CD4-positive, alpha-beta memory T cell (primary cell): ENCODE data around the gene ZNF705A. TPM values are rescaled to one million over a fixed set of nuclear protein-coding genes. Genes with fewer than 3 reads are reported as not detected.
A peak's percentile ranks its signal among the peaks of the same experiment; 100 is the strongest.
"Not testable (repeated sequence)": the region's sequence is repeated elsewhere in the genome, so short reads cannot be mapped to it uniquely, and the experiment has no call there.

Experiments used
- CTCF ChIA-PET: fragments of 350-600 bp; sonication (Branson Sonifier 250); formaldehyde crosslinking; loops from one replicate; lab custom pipeline; 2021; ENCODE audit warnings: inconsistent platforms; ENCODE audit not compliant: partially characterized antibody; lab: Charles Lee
- POLR2A ChIA-PET: fragments of 350-600 bp; sonication (Branson Sonifier 250); formaldehyde crosslinking; loops from one replicate; lab custom pipeline; 2021; ENCODE audit not compliant: partially characterized antibody; lab: Charles Lee
- DNase-seq, 5 donors: peaks; one replicate each; pipeline versions ENCODE4 v3.0.0 to v3.0.0-alpha.2; 2020 to 2022; ENCODE audit warnings: mixed read lengths in 1 of 5
- H3K27ac ChIP-seq: one replicate; pipeline ENCODE4 v1.7.0; 2013; ENCODE audit warnings: low read depth, low read length
- H3K27me3 ChIP-seq: 2 replicates; pipeline ENCODE4 v1.7.0; 2013; ENCODE audit warnings: mild to moderate bottlenecking, low read length, moderate library complexity; ENCODE audit not compliant: insufficient read depth
- H3K36me3 ChIP-seq: 2 replicates; pipeline ENCODE4 v1.7.0; 2013; ENCODE audit warnings: mild to moderate bottlenecking, low read length, moderate library complexity; ENCODE audit not compliant: insufficient read depth
- H3K4me1 ChIP-seq: 2 replicates; pipeline ENCODE4 v1.7.0; 2013; ENCODE audit warnings: mild to moderate bottlenecking, low read length, moderate library complexity; ENCODE audit not compliant: insufficient read depth
- H3K4me3 ChIP-seq, 2 donors: one replicate each; pipeline ENCODE4 v1.7.0; 2013; ENCODE audit warnings: low read length in 2 of 2, mild to moderate bottlenecking in 1 of 2
- H3K9me3 ChIP-seq, 2 donors: one replicate each; pipeline ENCODE4 v1.7.0; 2013; ENCODE audit warnings: low read length in 2 of 2, control low read depth in 1 of 2; ENCODE audit not compliant: control insufficient read depth in 1 of 2
- H3K27ac Mint-ChIP-seq, 7 donors: one replicate each; pipeline ENCODE4 v1.8.0; 2020 to 2021; ENCODE audit warnings: mixed read lengths in 7 of 7, mild to moderate bottlenecking in 6 of 7, inconsistent platforms in 3 of 7, moderate library complexity in 3 of 7
- H3K27me3 Mint-ChIP-seq, 2 donors: one replicate each; pipeline ENCODE4 v1.8.0; 2020 to 2021; ENCODE audit warnings: mixed read lengths in 2 of 2
- H3K36me3 Mint-ChIP-seq, 2 donors: one replicate each; pipeline ENCODE4 v1.8.0; 2020 to 2021; ENCODE audit warnings: mixed read lengths in 2 of 2, inconsistent platforms in 1 of 2, mild to moderate bottlenecking in 1 of 2
- H3K4me1 Mint-ChIP-seq, 4 donors: one replicate each; pipeline ENCODE4 v1.8.0; 2020 to 2021; ENCODE audit warnings: mixed read lengths in 4 of 4, mild to moderate bottlenecking in 1 of 4
- H3K4me3 Mint-ChIP-seq, 8 donors: one replicate each; pipeline ENCODE4 v1.8.0; 2020 to 2021; ENCODE audit warnings: mixed read lengths in 8 of 8, mild to moderate bottlenecking in 7 of 8, moderate library complexity in 6 of 8, inconsistent platforms in 3 of 8
- H3K9me3 Mint-ChIP-seq, 8 donors: one replicate each; pipeline ENCODE4 v1.8.0; 2020 to 2021; ENCODE audit warnings: mixed read lengths in 8 of 8, mild to moderate bottlenecking in 5 of 8, inconsistent platforms in 3 of 8, moderate library complexity in 1 of 8
- intact Hi-C: fragments of 100-400 bp; cut with micrococcal nuclease; formaldehyde crosslinking; loops from one replicate; pipeline ENCODE4 v1.15.1; 2023
- polyA plus RNA-seq, 2 donors: library from polyadenylated mRNA; unstranded; fragments of 300-500 nt; fragmentation: Illumina TruSeq; gene quantifications; one replicate each; pipeline ENCODE4 v1.2.3, GENCODE V29; 2021
- total RNA-seq, 2 experiments: library from RNA; stranded (reverse); gene quantifications; one replicate each; pipeline ENCODE4 v1.2.3, GENCODE V29; 2021

ZNF705A gene
- total and polyA plus RNA-seq, 4 experiments from 2014 or later: not detected

DNA sequence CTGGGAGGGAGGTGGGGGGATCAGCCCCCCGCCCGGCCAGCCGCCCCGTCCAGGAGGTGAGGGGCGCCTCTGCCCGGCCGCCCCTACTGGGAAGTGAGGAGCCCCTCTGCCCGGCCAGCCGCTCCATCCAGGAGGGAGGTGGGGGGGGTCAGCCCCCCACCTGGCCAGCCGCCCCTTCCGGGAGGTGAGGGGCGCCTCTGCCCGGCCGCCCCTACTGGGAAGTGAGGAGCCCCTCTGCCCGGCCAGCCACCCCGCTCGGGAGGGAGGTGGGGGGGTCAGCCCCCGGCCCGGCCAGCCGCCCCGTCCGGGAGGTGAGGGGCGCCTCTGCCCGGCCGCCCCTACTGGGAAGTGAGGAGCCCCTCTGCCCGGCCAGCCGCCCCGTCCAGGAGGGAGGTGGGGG lies 27.4 kb downstream of the ZNF705A start:
- H3K27ac Mint-ChIP-seq, H3K4me3 Mint-ChIP-seq, H3K27ac ChIP-seq, intact Hi-C loops, H3K27me3 ChIP-seq, CTCF ChIA-PET, H3K36me3 ChIP-seq, H3K4me3 ChIP-seq, H3K9me3 Mint-ChIP-seq, H3K36me3 Mint-ChIP-seq, H3K27me3 Mint-ChIP-seq, H3K4me1 ChIP-seq, H3K9me3 ChIP-seq, POLR2A ChIA-PET, DNase-seq: not testable (repeated sequence)
- peaks cover 5 to 21% (median 13%) of the 10 kb centered on the region in 4 donors for H3K4me1 Mint-ChIP-seq

DNA sequence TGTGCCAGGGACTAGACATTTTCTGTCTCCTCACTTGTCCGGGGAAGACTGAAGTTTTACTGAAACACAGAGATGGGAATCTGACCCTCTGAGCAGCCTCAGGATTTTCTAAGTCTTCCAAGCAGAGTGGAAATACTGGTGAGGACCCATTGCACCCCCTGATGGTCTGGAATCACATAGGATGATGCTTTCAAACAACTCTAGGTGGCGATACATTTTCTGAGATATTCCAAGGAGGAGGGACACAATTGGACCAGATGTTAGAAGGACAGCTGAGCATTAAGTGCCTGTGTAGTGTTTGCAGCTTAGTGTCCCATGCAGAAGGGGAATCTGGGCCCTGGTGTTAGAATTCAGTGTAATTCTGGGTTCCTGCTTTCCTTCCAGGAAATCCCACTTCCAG lies 31.3 kb downstream of the ZNF705A start:
- H3K9me3 ChIP-seq, H3K4me3 Mint-ChIP-seq, H3K27ac ChIP-seq, H3K36me3 Mint-ChIP-seq, H3K4me1 Mint-ChIP-seq, DNase-seq, H3K27me3 Mint-ChIP-seq, intact Hi-C loops, H3K4me3 ChIP-seq, CTCF ChIA-PET, POLR2A ChIA-PET, H3K36me3 ChIP-seq, H3K27me3 ChIP-seq, H3K4me1 ChIP-seq, H3K9me3 Mint-ChIP-seq, H3K27ac Mint-ChIP-seq: not testable (repeated sequence)

DNA sequence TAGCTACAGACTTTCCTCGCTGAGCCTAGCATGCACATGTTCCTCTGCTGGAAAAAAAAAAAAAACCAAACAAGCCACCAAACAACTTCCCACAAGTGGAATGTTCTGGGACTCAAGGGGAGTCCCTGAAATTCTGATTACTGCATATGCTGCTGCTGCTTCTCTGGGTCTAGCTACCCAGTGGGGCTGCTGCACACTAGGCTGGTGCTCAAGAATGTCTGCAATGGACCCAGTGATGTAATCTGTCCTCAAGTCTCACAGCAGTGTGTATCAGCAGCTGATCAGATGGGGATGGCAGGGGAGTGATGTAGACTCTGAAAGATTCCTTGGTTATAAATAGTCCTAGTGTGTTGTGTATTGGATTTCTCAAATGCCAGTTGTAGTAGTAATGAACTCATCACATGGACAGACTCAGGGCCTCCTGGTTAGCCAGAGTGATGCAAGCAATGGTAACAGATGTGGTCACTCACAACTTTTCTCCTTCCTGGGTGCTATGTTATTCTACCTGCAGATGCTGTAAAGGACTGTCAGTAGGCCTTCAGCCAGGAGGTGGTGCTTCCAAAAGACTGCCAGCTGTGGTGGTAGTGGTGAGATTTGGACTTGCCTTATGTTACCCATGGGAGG lies 41.0 kb downstream of the ZNF705A start:
- H3K27me3 ChIP-seq, H3K4me1 ChIP-seq, intact Hi-C loops, DNase-seq, H3K4me3 Mint-ChIP-seq, H3K36me3 ChIP-seq, H3K9me3 Mint-ChIP-seq, POLR2A ChIA-PET, H3K27me3 Mint-ChIP-seq, CTCF ChIA-PET, H3K4me3 ChIP-seq, H3K27ac ChIP-seq, H3K9me3 ChIP-seq: not testable (repeated sequence)
- H3K27ac Mint-ChIP-seq: peak overlapping the region in 1 of 7 donors; percentile 8
- peaks cover 2 to 15% (median 6%) of the 10 kb centered on the region in 4 donors for H3K4me1 Mint-ChIP-seq
- H3K36me3 Mint-ChIP-seq: peaks cover 3 to 14% of the 10 kb centered on the region in 2 donors

DNA sequence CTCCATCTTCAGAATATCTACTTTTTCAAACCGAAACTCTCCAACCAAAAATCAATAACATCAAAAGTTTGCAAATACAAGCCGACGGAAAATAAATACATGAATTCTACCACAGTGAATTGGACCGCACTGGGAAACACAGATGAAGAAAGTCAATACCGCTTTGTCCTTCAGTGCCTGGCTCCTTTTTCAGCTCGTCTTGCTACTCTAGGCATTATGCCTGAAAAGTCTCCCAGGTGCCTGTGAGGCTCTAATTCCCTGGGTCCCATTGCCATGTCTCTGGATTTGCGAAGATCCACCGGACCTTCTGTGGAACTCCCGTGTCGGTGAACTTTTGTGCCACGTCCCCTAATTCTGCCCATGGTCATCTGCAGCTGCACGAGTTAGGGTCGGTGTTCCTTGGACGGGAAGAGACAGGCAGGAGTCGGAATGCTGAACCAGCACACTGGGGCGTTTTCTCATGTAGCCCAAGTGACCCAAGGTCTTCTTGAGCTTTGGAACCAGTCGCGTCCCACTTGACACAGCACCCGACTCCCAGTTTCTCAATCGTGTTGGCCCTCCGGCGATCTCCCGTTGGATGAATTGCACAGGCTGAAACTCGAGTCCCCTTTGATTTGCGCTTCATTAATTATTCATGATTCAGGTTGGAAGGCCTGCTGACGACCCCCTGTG lies 62.0 kb downstream of the ZNF705A start:
- H3K9me3 ChIP-seq, intact Hi-C loops, POLR2A ChIA-PET, H3K36me3 ChIP-seq, H3K4me3 ChIP-seq, H3K4me1 ChIP-seq, DNase-seq, H3K27ac ChIP-seq, H3K36me3 Mint-ChIP-seq, H3K4me3 Mint-ChIP-seq, H3K4me1 Mint-ChIP-seq, H3K27ac Mint-ChIP-seq, CTCF ChIA-PET, H3K27me3 Mint-ChIP-seq, H3K9me3 Mint-ChIP-seq, H3K27me3 ChIP-seq: not testable (repeated sequence)

DNA sequence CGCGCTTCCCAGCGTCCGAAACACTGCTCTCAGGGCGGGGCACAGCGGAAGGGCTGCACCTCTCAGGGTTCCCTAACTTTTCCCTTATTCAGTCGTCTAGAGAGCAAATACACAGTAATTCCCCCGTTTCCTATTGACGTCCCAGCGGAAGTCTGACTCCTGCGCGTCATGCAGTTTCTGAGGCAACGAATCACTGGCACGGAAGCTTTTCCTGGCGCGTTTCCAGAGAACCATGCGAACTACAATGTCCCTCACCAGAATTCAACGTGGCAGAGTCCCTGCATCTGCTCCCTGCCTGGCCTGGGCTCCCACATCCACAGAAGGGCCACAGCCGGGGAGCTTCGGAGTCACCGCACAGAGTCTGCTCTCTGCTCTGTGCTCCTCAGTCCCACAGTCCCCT lies 64.6 kb downstream of the ZNF705A start:
- H3K4me1 Mint-ChIP-seq, DNase-seq, intact Hi-C loops, H3K4me3 Mint-ChIP-seq, H3K27me3 Mint-ChIP-seq, H3K9me3 Mint-ChIP-seq, H3K4me1 ChIP-seq, H3K36me3 Mint-ChIP-seq, CTCF ChIA-PET, H3K4me3 ChIP-seq, H3K27ac Mint-ChIP-seq, H3K27me3 ChIP-seq, H3K9me3 ChIP-seq, H3K27ac ChIP-seq, POLR2A ChIA-PET, H3K36me3 ChIP-seq: not testable (repeated sequence)

DNA sequence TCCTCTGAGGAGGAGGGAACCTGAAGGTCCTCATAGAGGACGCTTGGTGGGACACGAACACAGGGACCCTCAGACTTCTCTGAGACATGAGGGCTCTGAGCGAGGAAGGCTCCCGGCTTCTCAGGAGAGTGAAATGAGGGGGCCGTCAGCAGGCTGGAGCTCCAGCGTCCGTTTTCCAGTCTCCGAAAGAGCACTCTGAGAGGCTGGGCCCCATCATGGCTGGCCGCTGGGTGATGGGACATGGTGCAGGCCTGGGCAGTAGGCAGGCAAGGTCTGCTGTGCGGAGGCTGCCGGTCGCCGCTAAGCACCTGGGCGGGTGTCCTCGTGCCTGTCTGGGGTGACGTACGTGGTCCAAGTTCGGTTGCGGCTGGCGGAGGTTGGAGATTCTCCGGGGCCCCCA lies 65.0 kb downstream of the ZNF705A start:
- H3K9me3 ChIP-seq, H3K4me3 ChIP-seq, H3K27ac ChIP-seq, intact Hi-C loops, H3K4me1 Mint-ChIP-seq, H3K27ac Mint-ChIP-seq, CTCF ChIA-PET, H3K36me3 ChIP-seq, H3K4me3 Mint-ChIP-seq, DNase-seq, POLR2A ChIA-PET, H3K27me3 Mint-ChIP-seq, H3K9me3 Mint-ChIP-seq, H3K4me1 ChIP-seq, H3K27me3 ChIP-seq, H3K36me3 Mint-ChIP-seq: not testable (repeated sequence)

DNA sequence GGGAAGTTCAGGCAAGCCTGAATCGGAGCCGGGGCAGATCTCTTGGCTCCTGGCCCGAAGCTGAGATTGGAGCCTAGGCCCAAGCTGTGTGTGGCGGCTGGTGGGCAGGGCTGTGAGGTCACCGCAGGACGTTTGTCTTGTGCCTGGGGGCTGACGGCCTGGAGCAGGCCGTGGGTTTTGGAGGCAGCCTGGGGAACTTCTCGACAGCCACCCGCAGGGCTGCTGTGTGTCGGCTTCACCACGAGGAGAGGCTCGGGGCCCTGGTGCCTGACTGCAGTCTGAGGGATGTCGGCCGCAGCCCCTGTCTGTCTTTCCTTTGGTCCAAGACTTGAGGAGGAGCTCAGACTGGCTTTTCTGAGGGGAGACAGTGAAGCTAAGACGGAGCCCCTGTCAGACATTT lies 65.5 kb downstream of the ZNF705A start:
- H3K4me3 ChIP-seq, H3K27ac ChIP-seq, H3K36me3 ChIP-seq, H3K4me1 Mint-ChIP-seq, H3K4me1 ChIP-seq, H3K27me3 Mint-ChIP-seq, intact Hi-C loops, DNase-seq, POLR2A ChIA-PET, H3K27me3 ChIP-seq, H3K36me3 Mint-ChIP-seq, H3K27ac Mint-ChIP-seq, H3K9me3 Mint-ChIP-seq, H3K9me3 ChIP-seq, CTCF ChIA-PET, H3K4me3 Mint-ChIP-seq: not testable (repeated sequence)
